SHP77 (cell line): ENCODE measurements around the gene CA10.

ENCODE experiments used
- DNase-seq, 2 experiments: peaks; one replicate each; lab custom pipeline; 2025; lab: John Stamatoyannopoulos, UW

CA10 gene

GRCh38 chr17:51951741-51952140 lies 206.8 kb downstream of the CA10 start:
- no peak for DNase-seq

- no peak for DNase-seq
Observed at GRCh38 chr17:51948128-51948527, 210.4 kb downstream of the CA10 start.

- DNase-seq = no peak
Observed at GRCh38 chr17:51947160-51947735, 211.3 kb downstream of the CA10 start.

- DNase-seq = no peak
Observed at GRCh38 chr17:51946311-51946710, 212.2 kb downstream of the CA10 start.

- no peak for DNase-seq
Observed at GRCh38 chr17:51941272-51941671, 217.2 kb downstream of the CA10 start.

- no peak for DNase-seq
Observed at GRCh38 chr17:51937264-51937663, 221.2 kb downstream of the CA10 start.

GRCh38 chr17:51935477-51935876 lies 223.0 kb downstream of the CA10 start:
- DNase-seq = no peak

- DNase-seq = no peak
Observed at GRCh38 chr17:51933647-51934046, 224.9 kb downstream of the CA10 start.

- DNase-seq = no peak
Observed at GRCh38 chr17:51926448-51926847, 232.1 kb downstream of the CA10 start.

GRCh38 chr17:51921500-51921899 lies 237.0 kb downstream of the CA10 start:
- no peak for DNase-seq

GRCh38 chr17:51914577-51914976 lies 243.9 kb downstream of the CA10 start:
- DNase-seq = no peak

- DNase-seq = no peak
Observed at GRCh38 chr17:51913491-51914205, 244.9 kb downstream of the CA10 start.

GRCh38 chr17:51912939-51913338 lies 245.6 kb downstream of the CA10 start:
- DNase-seq = no peak

- DNase-seq = no peak
Observed at GRCh38 chr17:51911237-51911636, 247.3 kb downstream of the CA10 start.

- no peak for DNase-seq
Observed at GRCh38 chr17:51909971-51910370, 248.5 kb downstream of the CA10 start.

- no peak for DNase-seq
Observed at GRCh38 chr17:51908841-51909537, 249.5 kb downstream of the CA10 start.

GRCh38 chr17:51907041-51907440 lies 251.5 kb downstream of the CA10 start:
- no peak for DNase-seq

- DNase-seq = no peak
Observed at GRCh38 chr17:51904379-51904778, 254.1 kb downstream of the CA10 start.

GRCh38 chr17:51901242-51901641 lies 257.3 kb downstream of the CA10 start:
- no peak for DNase-seq

- no peak for DNase-seq
Observed at GRCh38 chr17:51891936-51892335, 266.6 kb downstream of the CA10 start.

GRCh38 chr17:51890710-51891109 lies 267.8 kb downstream of the CA10 start:
- DNase-seq = no peak

- no peak for DNase-seq
Observed at GRCh38 chr17:51888816-51889215, 269.7 kb downstream of the CA10 start.

- no peak for DNase-seq
Observed at GRCh38 chr17:51876986-51877385, 281.5 kb downstream of the CA10 start.
